Smooth muscle cell (in vitro differentiated cells): ENCODE measurements around the gene HJURP. TPM values are rescaled to one million over a fixed set of nuclear protein-coding genes. Genes with fewer than 3 reads are reported as not detected.

ENCODE experiments used
- DNase-seq: peaks from one replicate; lab custom pipeline; 2025; ENCODE audit not compliant: unreplicated experiment; lab: John Stamatoyannopoulos, UW
- H2AFZ ChIP-seq: fragments of 200-600 bp; sonication (generic); 2 replicates; pipeline ENCODE4 v1.6.0; 2016; ENCODE audit warnings: antibody characterized with exemption, low read depth, mild to moderate bottlenecking
- H3F3A ChIP-seq: fragments of 200-600 bp; sonication (generic); 2 replicates; pipeline ENCODE4 v1.6.0; 2017; ENCODE audit warnings: antibody characterized with exemption, low read depth
- H3K27ac ChIP-seq: fragments of 200-600 bp; sonication (generic); 2 replicates; pipeline ENCODE4 v1.5.1; 2016; ENCODE audit warnings: low read depth, mild to moderate bottlenecking
- H3K27me3 ChIP-seq: fragments of 200-600 bp; sonication (generic); 2 replicates; pipeline ENCODE4 v1.6.1; 2016; ENCODE audit warnings: low read depth, mild to moderate bottlenecking
- H3K36me3 ChIP-seq: fragments of 200-600 bp; sonication (generic); 2 replicates; pipeline ENCODE4 v1.5.1; 2016; ENCODE audit warnings: low read depth
- H3K4me1 ChIP-seq: fragments of 200-600 bp; sonication (generic); 2 replicates; pipeline ENCODE4 v1.5.1; 2016; ENCODE audit warnings: low read depth
- H3K4me2 ChIP-seq: fragments of 200-600 bp; sonication (generic); 2 replicates; pipeline ENCODE4 v1.6.0; 2016; ENCODE audit warnings: mild to moderate bottlenecking
- H3K4me3 ChIP-seq: fragments of 200-600 bp; sonication (generic); 2 replicates; pipeline ENCODE4 v1.5.1; 2016; ENCODE audit warnings: mild to moderate bottlenecking
- H3K79me2 ChIP-seq: fragments of 200-600 bp; sonication (generic); 2 replicates; pipeline ENCODE4 v1.6.0; 2016; ENCODE audit warnings: low read depth, mild to moderate bottlenecking
- H3K9ac ChIP-seq: fragments of 200-600 bp; sonication (generic); 2 replicates; pipeline ENCODE4 v1.6.0; 2016; ENCODE audit warnings: low read depth
- H3K9me3 ChIP-seq: fragments of 200-600 bp; sonication (generic); replicated peaks from 2 replicates; pipeline ENCODE4 v1.5.1; 2016; ENCODE audit warnings: low read depth
- H4K20me1 ChIP-seq: fragments of 200-600 bp; sonication (generic); 2 replicates; pipeline ENCODE4 v1.6.0; 2016; ENCODE audit warnings: low read depth
- WGBS: methylation state at CpG from one replicate; pipeline ENCODE4 v1.1.7; 2016; ENCODE audit warnings: low lambda C conversion rate; 5-methylcytosine and 5-hydroxymethylcytosine counted together
- polyA plus RNA-seq: library from polyadenylated mRNA; unstranded; fragments of >200 nt; fragmentation: Nextera tagmentation; extraction: Ambion mirVana; gene quantifications from 2 replicates; pipeline ENCODE4 v1.2.1, GENCODE V29; 2016
- total RNA-seq: library from RNA; depleted of rRNA; stranded (reverse); fragments of >200 nt; gene quantifications from 2 replicates; pipeline ENCODE4 v1.2.3, GENCODE V29; 2014
- TF ChIP-seq, protein P1 (sequence below): fragments of 200-600 bp; sonication (generic); IDR thresholded peaks from 2 replicates; pipeline ENCODE4 v1.5.1; 2017; ENCODE audit warnings: borderline replicate concordance, mild to moderate bottlenecking, antibody characterized with exemption; ENCODE audit not compliant: insufficient read depth, poor library complexity, severe bottlenecking

The HJURP gene
- total and polyA plus RNA-seq, 2 experiments from 2014 or later: 7.9 to 19.5 TPM

DNA sequence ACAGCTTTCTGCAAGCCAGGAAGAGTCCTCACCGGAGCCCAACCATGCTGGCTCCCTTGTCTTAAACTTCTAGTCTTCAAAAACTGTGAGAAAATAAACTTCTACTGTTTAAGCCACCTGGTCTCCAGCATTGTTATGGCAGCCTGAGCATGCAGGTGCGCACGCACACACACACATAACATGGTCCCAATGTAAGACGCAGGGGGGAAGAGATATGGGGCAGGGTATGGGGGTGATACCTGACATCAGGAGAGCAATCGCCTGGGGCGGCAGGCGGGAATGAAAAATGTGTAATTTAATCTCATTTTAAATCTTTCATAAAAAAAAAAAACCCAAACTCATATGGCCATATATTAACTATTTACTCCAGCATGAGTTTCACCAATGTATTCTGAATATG, 18.0 kb downstream of the HJURP start:
- no peaks in the 10 kb centered on the region for H3K79me2 ChIP-seq
- no peaks in the 10 kb centered on the region for H4K20me1 ChIP-seq
- no peak overlapping the region for H3K4me2 ChIP-seq
- no peaks in the 10 kb centered on the region for H3K9me3 ChIP-seq
- no peak overlapping the region for H3K9ac ChIP-seq
- no peak overlapping the region for H3K27ac ChIP-seq
- H3K4me1 ChIP-seq: peaks cover 7% of the 10 kb centered on the region
- 97% methylated on average over 7 of the region's 7 CpGs for WGBS
- no peak for DNase-seq
- no peaks in the 10 kb centered on the region for H3K36me3 ChIP-seq
- no peaks in the 10 kb centered on the region for H3K27me3 ChIP-seq
- H2AFZ ChIP-seq: no peak overlapping the region
- H3K4me3 ChIP-seq: no peak overlapping the region
- TF ChIP-seq, protein P1, sequence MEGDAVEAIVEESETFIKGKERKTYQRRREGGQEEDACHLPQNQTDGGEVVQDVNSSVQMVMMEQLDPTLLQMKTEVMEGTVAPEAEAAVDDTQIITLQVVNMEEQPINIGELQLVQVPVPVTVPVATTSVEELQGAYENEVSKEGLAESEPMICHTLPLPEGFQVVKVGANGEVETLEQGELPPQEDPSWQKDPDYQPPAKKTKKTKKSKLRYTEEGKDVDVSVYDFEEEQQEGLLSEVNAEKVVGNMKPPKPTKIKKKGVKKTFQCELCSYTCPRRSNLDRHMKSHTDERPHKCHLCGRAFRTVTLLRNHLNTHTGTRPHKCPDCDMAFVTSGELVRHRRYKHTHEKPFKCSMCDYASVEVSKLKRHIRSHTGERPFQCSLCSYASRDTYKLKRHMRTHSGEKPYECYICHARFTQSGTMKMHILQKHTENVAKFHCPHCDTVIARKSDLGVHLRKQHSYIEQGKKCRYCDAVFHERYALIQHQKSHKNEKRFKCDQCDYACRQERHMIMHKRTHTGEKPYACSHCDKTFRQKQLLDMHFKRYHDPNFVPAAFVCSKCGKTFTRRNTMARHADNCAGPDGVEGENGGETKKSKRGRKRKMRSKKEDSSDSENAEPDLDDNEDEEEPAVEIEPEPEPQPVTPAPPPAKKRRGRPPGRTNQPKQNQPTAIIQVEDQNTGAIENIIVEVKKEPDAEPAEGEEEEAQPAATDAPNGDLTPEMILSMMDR: no peak
- no peaks in the 10 kb centered on the region for H3F3A ChIP-seq

DNA sequence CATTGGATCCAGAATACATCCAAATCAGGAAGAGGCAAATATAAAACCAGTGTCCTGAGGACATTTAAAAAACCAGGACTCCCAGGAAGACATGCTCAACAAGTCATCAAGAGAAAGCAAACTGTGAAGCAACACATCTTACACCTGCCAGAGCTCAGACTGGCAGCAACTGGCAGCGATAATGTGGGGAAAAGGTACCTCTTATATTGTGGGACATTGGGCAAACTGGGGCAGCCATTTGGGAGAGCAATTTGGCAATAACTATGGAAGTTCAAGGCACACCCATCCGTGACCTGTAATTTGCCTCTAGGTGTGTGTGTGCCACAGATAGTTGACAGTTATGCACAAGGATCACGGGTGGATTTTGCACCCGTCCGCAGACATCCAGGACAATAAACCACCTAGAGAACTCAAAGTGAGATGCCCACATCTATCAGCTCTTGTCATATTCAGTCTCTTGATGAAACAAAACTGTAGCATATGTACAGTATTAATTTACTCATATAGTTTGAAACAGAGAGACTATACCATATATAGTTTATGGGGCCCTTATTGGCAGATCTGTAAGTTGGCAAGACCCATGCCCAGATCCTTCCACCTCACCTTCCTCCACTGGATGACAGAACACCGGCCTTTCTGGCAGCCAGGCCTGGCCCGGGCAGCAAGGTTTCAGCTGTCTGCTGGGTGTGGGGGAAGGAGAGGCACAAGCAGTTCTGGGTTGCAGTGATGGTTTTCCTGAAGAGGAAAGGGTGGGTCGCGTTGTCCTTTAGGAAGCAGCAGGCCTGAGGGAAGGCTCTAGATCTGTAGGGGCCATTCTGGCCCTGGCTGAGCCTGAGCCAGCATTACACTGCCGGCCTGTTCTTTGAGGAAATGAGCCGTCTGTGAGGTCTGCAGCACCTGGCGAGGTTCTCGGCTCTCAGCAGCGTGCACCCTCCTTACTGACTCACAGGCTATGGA, 18.8 kb downstream of the HJURP start:
- Histone ChIP-seq H3K9ac (no peak overlapping the region), H2AFZ (no peak overlapping the region), H3F3A (no peaks in the 10 kb centered on the region), H3K4me2 (no peak overlapping the region), H3K36me3 (no peaks in the 10 kb centered on the region), H3K79me2 (no peaks in the 10 kb centered on the region), H3K27me3 (no peaks in the 10 kb centered on the region), H3K9me3 (no peaks in the 10 kb centered on the region), H4K20me1 (no peaks in the 10 kb centered on the region), H3K27ac (no peak overlapping the region), H3K4me3 (no peak overlapping the region), H3K4me1 (peaks cover 7% of the 10 kb centered on the region)
- no peak for DNase-seq
- TF ChIP-seq, protein P1: no peak
- 97% methylated on average over 14 of the region's 14 CpGs for WGBS

DNA sequence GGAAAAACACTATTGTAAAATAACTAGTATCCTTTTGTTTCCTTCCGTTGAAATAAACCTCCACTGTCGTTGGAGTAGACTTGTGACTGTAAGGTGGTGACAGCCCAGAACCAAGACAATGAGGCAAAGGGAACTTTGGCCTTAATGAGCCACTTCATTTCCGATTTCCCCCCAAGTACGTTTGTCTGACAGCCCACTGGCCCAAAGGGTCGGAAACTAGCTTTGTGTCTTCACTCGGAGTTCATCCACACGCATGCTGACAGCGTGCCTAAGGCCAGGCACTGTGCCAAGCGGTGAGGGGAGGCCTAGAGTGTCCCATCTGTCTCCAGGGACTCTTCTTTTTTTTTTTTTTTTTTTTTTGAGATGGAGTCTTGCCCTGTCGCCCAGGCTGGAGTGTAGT, 21.0 kb downstream of the HJURP start:
- Histone ChIP-seq H3K9ac (no peak overlapping the region), H3K36me3 (no peaks in the 10 kb centered on the region), H2AFZ (no peak overlapping the region), H3K27me3 (no peaks in the 10 kb centered on the region), H3K79me2 (no peaks in the 10 kb centered on the region), H3F3A (no peaks in the 10 kb centered on the region), H3K9me3 (no peaks in the 10 kb centered on the region), H3K27ac (no peak overlapping the region), H4K20me1 (no peaks in the 10 kb centered on the region), H3K4me2 (no peak overlapping the region), H3K4me3 (no peak overlapping the region), H3K4me1 (peaks cover 7% of the 10 kb centered on the region)
- no peak for DNase-seq
- 95% methylated on average over 10 of the region's 10 CpGs for WGBS
- TF ChIP-seq, protein P1: no peak
